ENCODE results near the gene SLC24A3.
A peak's percentile ranks its signal among the peaks of the same experiment; 100 is the strongest.

Gene SLC24A3

GRCh38 chr20:19381947-19382346, 169.5 kb downstream of the SLC24A3 start:
- DNase-seq = peak in 3 of 56 donors; percentile 3 to 14 (median 6)

- no peak for DNase-seq
These were observed 170.2 kb downstream of the SLC24A3 start for GRCh38 chr20:19382386-19383340.

GRCh38 chr20:19384940-19385339, 172.5 kb downstream of the SLC24A3 start:
- no peak for DNase-seq

- no peak for DNase-seq
These were observed 174.8 kb downstream of the SLC24A3 start for GRCh38 chr20:19387251-19387650.

GRCh38 chr20:19392344-19393130, 180.1 kb downstream of the SLC24A3 start:
- no peak for DNase-seq

GRCh38 chr20:19396460-19397081, 184.1 kb downstream of the SLC24A3 start:
- no peak for DNase-seq

- no peak for DNase-seq
These were observed 184.8 kb downstream of the SLC24A3 start for GRCh38 chr20:19397226-19397625.

GRCh38 chr20:19397666-19398065, 185.2 kb downstream of the SLC24A3 start:
- DNase-seq = no peak

- no peak for DNase-seq
These were observed 188.7 kb downstream of the SLC24A3 start for GRCh38 chr20:19401096-19401495.

GRCh38 chr20:19403549-19403948, 191.1 kb downstream of the SLC24A3 start:
- DNase-seq = no peak

GRCh38 chr20:19404826-19405225, 192.4 kb downstream of the SLC24A3 start:
- no peak for DNase-seq

- DNase-seq = no peak
These were observed 193.5 kb downstream of the SLC24A3 start for GRCh38 chr20:19405958-19406357.

GRCh38 chr20:19406381-19406780, 193.9 kb downstream of the SLC24A3 start:
- no peak for DNase-seq

- DNase-seq = no peak
These were observed 194.8 kb downstream of the SLC24A3 start for GRCh38 chr20:19407196-19407595.

GRCh38 chr20:19407736-19408135, 195.3 kb downstream of the SLC24A3 start:
- no peak for DNase-seq

GRCh38 chr20:19408971-19409370, 196.5 kb downstream of the SLC24A3 start:
- DNase-seq = no peak

GRCh38 chr20:19411811-19412210, 199.4 kb downstream of the SLC24A3 start:
- DNase-seq = no peak

- no peak for DNase-seq
These were observed 199.8 kb downstream of the SLC24A3 start for GRCh38 chr20:19412254-19412653.

- no peak for DNase-seq
These were observed 202.2 kb downstream of the SLC24A3 start for GRCh38 chr20:19414600-19414999.

- DNase-seq = no peak
These were observed 203.3 kb downstream of the SLC24A3 start for GRCh38 chr20:19415786-19416185.

- no peak for DNase-seq
These were observed 204.2 kb downstream of the SLC24A3 start for GRCh38 chr20:19416627-19417026.

- DNase-seq = no peak
These were observed 207.0 kb downstream of the SLC24A3 start for GRCh38 chr20:19419396-19419795.
